HG02973 (cell line): ENCODE measurements around the gene KLHL11.

ENCODE experiments used
- ATAC-seq: cut with Tn5 transposase; IDR thresholded peaks from one replicate; pipeline ENCODE4 v1.9.1; 2021; ENCODE audit warnings: moderate library complexity; ENCODE audit not compliant: unreplicated experiment

KLHL11 gene

DNA sequence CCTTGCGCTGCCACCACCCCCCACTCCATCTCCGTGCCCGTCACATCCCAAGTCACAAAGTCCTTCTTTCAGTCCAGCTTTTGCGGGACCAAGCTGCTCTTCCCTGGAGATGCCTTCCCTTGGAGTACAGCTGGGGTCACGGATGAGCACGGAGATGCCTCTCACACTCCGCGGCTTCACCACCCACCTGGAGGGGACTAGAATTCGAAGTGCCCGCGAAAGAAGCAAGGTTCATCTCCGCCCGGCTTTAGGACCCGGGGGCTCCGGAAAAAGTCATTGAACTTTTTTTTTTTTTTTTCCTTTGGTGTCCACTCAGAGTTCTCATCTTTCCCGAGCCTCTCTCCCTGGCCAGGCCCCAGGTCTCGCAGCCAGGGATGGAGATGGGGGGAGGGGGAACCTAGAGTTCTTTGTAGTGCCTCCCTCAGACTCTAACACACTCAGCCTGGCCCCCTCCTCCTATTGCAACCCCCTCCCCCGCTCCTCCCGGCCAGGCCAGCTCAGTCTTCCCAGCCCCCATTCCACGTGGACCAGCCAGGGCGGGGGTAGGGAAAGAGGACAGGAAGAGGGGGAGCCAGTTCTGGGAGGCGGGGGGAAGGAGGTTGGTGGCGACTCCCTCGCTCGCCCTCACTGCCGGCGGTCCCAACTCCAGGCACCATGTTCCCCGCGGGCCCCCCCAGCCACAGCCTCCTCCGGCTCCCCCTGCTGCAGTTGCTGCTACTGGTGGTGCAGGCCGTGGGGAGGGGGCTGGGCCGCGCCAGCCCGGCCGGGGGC, 52.7 kb downstream of the KLHL11 start, which contains the start of gene FKBP10:
TSS of gene FKBP10 (plus strand) at position 624 of the 771 bp plus-strand sequence. CDS start at position 655, 31 bp downstream.
- ATAC-seq = no peak

DNA sequence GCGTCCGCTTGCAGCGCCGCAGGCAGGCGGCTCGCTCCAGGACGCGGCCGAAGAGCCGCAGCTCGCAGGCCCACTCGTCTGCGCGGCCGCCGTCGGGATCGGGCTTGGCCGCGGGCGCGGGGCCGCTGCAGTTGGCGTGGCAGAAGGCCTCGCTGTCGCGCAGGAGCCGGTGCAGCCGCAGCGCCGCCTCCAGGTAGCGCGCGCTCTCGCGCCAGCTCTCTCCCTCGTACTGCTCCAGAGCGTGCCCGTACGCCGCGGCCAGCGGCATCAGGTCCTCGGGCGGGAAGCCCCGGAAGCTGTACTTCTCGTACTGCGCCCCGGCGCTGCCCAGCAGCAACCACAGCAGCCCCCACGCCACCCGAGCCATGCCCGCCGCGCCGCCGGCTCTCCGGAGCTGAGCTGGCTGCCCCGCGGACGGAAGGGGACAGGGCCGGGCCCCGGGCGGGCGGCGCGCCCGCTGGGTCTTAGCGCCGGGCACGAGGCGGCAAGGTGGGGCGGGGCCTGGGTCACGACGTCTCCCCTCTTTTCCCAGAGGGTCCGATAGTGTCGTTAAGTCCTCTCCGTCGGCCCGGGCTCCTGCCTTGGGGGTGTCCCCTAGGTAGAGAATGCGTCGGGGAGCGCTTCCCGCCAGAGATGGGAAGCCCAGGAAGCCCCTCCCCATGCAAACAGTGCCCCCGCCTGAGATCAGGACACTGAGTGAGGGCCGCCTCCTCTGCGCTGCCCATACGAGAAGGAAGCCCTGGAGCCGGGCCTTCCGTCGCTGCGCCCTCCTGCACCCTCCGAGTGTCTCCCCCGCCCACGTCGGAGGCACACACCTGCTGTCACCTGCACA, 53.5 kb downstream of the KLHL11 start, which contains the start of gene P3H4:
TSS of gene P3H4 (minus strand) at position 401 of the 832 bp plus-strand sequence. CDS start at position 367, 34 bp downstream.
- no peak for ATAC-seq

DNA sequence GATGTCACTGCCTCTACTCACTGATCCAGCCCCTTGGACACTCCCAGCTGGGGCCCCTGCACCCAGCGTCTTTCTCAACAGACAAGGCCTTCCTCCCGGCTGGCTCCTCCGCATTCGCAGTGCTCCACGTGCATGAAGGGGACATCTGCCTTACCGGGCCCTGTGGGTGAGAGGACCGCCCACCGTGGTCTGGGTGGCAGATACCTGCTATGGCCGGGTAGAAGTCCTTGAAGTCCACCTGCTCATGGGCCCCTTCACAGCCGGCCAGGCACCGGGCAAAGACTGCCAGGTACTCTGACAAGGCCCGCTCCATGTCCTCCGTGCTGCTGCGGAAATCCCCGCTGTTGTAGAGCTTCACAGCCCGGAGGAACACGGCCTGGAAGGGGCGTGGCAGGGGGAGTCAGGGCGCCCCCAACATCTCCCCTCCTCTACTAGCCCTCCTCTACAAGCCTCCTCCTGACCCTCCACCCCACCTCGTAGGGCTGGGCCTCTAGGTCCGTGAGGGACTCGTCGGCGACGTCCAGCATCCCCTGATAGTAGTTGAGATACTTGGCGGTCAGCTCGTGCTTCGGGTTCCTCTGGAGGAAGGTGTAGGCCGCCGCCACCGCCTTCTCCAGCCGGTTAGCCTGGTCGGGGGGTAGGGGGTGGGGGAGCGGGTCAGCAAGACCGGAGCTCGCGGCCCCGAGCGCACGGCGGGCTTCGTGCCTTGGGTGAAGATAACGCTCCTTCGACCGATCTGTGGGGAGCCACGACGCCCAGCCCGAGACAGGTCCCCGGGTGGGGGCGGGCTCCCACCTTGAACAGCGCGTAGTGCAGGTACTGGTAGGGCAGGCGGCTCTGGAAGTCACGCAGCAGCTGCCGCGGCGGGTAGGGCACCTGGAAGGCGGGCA, 54.3 kb downstream of the KLHL11 start:
- no peak for ATAC-seq

DNA sequence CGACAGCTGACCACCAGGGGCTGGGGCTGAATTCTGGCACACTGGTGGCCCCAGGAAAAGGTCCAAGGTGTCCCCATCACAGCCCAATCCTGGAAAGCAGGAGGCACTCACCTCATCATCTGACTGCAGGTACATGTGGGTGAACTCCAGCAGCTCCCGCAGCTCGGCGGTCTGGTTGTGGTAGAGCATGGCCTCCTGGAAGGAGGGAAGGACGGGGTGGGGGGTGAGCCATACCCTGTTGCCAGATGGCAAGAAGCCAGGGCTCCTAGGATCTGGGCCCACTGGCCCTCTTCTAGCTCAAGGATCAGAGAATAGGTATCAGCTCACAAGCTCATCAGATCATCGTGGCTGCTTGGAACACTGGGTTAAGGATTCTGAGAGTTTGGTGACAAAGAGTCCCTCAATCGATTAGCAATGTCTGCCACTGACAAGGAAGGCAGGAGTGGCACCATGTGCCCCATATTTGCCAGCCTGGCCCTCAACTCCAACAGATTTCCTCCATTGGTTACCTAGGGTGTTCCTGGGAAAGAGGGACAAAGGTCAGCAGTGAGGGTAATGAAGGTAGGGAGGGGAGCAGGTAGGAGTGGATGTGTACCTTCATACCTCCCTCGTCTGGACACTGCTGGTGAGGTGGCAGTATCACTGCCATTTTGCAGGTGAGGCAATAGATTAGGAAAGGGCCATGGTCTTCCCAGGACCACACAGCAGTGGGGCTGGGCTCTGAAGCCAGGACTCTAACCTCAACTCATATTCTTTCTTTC, 58.4 kb downstream of the KLHL11 start:
- no peak for ATAC-seq
